HK-2 (cell line): ENCODE results near the gene KIF26A.

Source experiments
- DNase-seq: peaks from one replicate; pipeline ENCODE4 v3.0.0-alpha.2; 2018; ENCODE audit not compliant: unreplicated experiment

Gene KIF26A

GRCh38 chr14:104157016-104157928, 18.9 kb downstream of the KIF26A start:
- DNase-seq = no peak

- DNase-seq = no peak
Observed at GRCh38 chr14:104158827-104159798, 20.7 kb downstream of the KIF26A start.

DNA sequence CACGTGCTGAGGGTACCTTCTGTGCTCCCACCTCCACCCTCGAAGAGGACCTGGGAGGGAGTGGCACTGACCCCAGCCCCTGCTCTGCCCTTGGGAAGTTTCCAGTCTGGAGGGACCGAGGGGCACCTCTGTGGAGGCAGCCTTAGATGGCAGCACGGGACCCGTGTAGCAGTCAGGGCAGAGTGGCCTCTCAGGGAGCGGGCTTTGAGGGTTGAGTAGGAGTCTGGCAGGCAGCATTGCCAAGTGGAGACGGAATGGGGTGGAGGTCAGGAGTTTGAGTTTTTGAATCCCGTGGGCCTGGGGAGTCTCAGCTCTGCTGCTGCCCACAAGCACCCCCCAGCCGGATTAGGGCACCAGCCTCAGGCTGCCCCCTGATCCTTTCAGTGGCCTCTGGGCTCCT, 21.6 kb downstream of the KIF26A start:
- DNase-seq = no peak

GRCh38 chr14:104161602-104162367, 23.4 kb downstream of the KIF26A start:
- no peak for DNase-seq

GRCh38 chr14:104162495-104162894, 24.1 kb downstream of the KIF26A start:
- no peak for DNase-seq

DNA sequence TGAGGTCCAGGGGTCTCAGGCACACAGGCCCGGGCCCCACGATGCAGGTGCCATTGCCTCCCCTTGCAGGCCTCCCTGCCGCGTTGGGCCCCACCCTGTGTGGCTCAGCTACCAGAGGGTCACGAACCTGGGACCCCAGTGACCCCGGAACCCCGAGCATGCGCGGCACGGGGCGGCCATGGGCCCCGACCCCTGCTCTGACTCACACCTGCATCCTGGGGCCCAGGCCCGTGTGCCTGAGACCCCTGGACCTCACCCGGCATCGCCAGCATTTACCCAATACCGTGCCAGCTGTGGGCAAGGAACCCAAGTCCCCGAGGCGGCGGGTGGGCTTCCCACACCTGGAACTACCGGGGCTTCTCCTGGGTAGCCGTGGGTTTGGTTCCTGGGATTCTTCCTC, 25.2 kb downstream of the KIF26A start:
- DNase-seq = no peak

DNA sequence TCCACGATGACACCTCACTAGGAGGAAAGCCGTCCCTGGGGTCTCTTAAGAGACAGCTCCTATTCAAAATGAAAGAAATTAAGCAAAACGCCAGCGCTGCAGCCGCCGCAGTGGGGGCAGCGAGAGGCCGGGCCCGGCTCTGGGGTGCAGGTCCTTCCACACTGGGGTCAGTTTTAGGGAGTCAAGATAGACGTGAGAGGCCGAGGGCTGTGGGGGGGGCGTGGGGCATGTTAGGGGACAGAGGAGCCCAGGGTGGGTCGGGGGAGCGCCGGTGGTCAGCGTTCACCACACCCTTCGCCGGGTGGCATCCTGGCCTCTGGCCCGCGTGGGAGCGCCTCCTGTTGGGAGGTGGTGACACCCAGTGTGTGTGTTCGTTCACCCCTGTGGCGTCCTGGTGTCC, 25.7 kb downstream of the KIF26A start:
- DNase-seq = no peak

DNA sequence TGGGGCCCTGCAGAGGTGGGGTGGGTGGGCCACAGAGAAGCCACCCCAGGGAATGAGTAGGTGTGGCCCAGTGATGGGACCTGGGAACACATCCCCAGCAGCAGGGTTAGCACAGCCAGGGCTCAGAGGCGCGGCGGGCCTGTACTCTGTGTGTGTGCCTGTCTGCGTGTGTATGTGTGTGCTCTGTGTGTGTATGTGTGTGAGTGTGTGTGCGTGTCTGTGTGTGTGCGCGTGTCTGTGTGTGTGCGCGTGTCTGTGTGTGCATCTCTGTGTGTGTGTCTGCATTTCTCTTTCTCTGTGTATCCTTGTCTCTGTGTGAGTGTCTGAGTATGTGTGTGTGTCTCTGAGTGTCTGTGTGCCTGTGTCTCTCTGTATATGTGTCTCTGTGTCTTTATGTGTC, 26.1 kb downstream of the KIF26A start:
- no peak for DNase-seq

DNA sequence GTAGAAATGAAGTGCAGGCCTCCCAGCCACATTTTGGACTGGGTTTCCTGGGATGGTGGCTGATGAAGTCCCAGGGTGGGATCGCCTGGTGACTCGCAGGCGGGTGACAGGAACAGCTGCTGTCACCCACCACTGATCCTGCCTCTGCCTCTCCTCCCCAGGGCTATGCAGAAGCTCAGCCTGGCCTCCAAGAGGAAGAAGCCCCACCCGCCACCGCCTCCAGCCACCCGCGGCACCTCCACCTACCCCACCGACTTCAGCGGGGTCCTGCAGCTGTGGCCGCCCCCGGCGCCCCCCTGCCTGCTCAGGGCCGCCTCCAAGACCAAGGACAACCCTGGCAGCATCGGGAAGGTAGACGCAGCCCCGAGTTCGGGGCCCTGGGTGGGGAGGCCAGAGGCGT, 28.3 kb downstream of the KIF26A start:
- no peak for DNase-seq

DNA sequence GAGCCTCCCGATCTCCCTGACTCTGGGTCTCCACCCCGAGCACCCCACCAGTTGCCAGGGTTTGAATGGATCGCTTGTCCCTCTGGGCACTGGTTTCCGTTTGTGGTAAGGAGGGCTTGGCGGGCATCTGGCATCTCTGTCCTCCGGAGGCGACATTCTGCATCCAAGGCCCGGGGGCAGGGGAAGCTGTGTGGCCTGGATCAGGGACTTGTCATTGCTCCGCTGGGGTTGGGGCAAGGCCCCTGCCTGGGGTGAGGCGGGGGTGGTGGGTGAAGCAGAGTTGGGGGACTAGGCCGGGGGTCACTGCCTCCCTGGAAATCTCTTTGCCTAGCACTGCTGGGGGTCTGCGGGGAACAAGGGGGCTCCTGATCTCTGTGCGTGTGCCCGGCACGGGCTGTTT, 30.2 kb downstream of the KIF26A start:
- no peak for DNase-seq

GRCh38 chr14:104169005-104169698, 30.8 kb downstream of the KIF26A start:
- no peak for DNase-seq

- no peak for DNase-seq
Observed at GRCh38 chr14:104169699-104170479, 31.5 kb downstream of the KIF26A start.

- DNase-seq = no peak
Observed at GRCh38 chr14:104171029-104171697, 32.8 kb downstream of the KIF26A start.

DNA sequence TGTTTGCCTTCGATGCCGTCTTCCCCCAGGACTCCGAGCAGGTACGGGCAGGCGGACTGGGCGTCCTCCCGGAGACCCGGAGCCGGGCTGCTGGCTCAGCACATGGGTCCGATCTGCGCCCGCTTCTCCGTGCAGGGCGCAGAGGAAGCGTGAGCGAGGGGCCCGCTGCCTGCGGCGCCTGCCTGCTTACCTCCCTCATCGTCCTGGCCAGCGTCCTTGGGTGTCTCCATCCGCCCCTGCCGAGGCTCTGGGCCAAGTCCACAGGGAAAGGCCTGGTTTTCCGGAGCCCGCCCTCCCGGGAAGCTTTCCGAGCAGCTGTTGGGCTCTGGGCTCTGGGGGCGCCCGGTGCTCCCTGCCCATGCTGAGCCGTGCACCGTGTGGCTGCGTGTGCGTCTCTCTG, 33.5 kb downstream of the KIF26A start:
- no peak for DNase-seq

- no peak for DNase-seq
Observed at GRCh38 chr14:104172349-104172748, 34.0 kb downstream of the KIF26A start.

DNA sequence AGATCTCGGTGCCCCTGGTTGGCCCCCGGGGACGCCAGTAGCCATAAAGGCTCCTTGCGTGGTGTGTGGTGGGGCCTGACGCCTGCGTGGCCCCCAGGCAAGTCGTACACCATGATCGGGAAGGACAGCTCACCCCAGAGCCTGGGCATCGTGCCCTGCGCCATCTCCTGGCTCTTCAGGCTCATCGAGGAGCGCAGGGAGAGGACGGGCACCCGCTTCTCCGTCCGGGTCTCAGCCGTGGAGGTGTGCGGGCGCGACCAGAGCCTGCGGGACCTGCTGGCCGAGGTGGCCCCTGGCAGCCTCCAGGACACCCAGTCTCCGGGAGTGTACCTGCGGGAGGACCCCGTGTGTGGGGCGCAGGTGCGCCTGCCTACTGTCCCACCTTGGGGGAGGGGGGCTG, 34.5 kb downstream of the KIF26A start:
- DNase-seq = no peak

DNA sequence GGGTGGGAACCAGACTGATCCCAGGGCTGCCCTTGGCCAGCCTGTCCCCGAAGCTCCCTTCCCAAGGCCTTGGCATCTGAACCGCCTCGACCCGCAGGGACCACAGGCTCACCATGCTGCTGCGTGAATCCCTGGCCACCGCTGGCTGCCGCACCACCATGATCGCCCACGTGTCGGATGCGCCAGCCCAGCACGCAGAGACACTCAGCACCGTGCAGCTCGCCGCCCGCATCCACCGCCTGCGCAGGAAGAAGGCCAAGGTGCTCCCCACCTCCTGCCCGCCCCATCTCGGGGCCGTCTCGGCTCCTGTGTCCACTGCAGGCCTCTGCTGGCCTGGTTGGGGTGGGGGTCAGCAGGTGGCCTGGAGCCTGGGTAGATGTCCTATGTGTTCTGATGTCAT, 35.7 kb downstream of the KIF26A start:
- DNase-seq = no peak

DNA sequence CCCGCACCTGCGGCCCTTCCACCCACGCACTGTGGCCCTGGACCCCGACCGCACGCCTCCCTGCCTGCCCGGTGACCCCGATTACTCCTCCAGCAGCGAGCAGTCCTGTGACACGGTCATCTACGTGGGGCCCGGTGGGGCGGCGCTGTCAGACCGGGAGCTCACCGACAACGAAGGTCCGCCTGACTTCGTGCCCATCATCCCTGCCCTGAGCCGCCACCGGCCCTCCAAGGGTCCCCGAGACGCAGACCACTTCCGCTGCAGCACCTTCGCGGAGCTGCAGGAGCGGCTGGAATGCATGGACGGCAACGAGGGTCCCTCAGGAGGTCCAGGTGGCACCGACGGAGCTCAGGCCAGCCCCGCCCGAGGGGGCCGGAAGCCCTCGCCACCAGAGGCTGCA, 36.7 kb downstream of the KIF26A start:
- DNase-seq = no peak

- no peak for DNase-seq
Observed at GRCh38 chr14:104175811-104176210, 37.4 kb downstream of the KIF26A start.

DNA sequence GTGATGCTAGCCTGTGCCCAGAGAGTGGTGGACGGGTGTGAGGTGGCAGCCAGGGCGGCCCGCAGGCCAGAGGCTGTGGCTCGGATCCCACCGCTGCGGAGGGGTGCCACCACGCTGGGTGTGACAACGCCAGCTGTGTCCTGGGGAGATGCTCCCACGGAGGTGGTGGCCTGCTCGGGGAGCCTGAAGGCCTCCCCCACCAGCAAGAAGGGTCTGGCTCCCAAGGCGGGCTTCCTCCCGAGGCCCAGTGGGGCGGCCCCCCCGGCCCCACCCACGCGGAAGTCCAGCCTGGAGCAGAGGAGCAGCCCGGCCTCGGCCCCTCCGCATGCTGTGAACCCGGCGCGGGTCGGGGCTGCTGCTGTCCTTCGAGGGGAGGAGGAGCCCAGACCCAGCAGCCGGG, 38.2 kb downstream of the KIF26A start:
- DNase-seq = no peak
